Neural cell (in vitro differentiated cells): Measurements from ENCODE around the gene RAD51B.

ENCODE experiments used
- CTCF ChIP-seq: fragments of 450-650 bp; IDR thresholded peaks from 2 replicates; pipeline ENCODE4 v1.5.1; 2014; ENCODE audit warnings: antibody characterized with exemption, mild to moderate bottlenecking, moderate library complexity; ENCODE audit not compliant: poor library complexity, severe bottlenecking
- EP300 ChIP-seq: fragments of 450-650 bp; conservative IDR thresholded peaks from 2 replicates; pipeline ENCODE4 v1.6.1; 2014; ENCODE audit warnings: antibody characterized with exemption, mild to moderate bottlenecking, moderate library complexity; ENCODE audit not compliant: poor library complexity, severe bottlenecking
- EZH2 ChIP-seq: fragments of 200-600, 300-800 bp; shearing (Covaris generic), sonication (generic); IDR thresholded peaks from 2 replicates; pipeline ENCODE4 v1.6.1; 2014; ENCODE audit warnings: antibody characterized with exemption, low read length, borderline replicate concordance, mild to moderate bottlenecking; ENCODE audit not compliant: insufficient read depth, poor library complexity, severe bottlenecking
- TAF1 ChIP-seq: IDR thresholded peaks from 2 replicates; pipeline ENCODE4 v1.6.1; 2012; ENCODE audit warnings: low read depth

- TF ChIP-seq CTCF (no peak), EP300 (no peak), EZH2 (no peak), TAF1 (no peak)
Observed at GRCh38 chr14:68513838-68514607, 694.4 kb downstream of the RAD51B start.
